Measurements from ENCODE around the gene TMEM131. TPM values are rescaled to one million over a fixed set of nuclear protein-coding genes. Genes with fewer than 3 reads are reported as not detected.

TMEM131 gene
- total and polyA plus RNA-seq, 2 of the 8 experiments (the other 6 are each of a cell fraction or from before 2014, with no cell fraction given), result 9.7 to 22.9 TPM

DNA sequence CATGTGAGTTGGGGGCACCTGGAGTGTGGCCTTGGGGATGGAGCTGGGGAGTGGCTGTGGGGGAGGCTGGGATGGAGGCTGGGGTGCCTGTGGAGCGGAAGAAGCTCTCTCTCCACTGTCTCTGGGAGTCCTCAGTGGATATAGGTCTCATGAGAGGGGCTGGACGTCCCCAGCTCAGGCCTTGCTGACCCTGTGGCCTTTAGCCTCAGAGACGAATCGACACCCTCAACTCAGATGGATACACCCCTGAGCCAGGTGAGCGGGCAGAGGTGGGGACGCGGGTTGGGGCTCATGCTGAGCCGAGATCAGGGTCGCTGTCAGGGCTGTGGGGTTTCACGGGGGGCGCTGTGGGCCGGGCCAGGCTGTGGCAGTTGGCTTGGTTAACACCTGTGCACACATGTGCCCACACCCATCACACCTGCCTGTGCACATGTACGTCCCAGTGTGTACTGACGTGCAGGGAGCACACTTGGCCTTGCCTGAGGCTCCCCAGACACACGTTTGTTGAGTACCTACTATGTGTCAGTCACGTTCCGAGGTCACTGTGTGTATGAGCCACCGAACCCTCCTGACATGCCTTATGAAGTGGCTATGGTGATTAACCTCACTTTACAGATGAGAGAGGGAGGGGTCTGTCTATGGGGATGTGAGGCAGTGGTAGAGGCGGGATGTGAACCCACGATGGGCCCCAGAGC, 262.3 kb downstream of the TMEM131 start:
- Histone ChIP-seq H2BK120ac (replicated peaks; ENCODE audit: low read depth, low read length) (no peak overlapping the region), H3K27me3 (replicated peaks in 1 of 4; ENCODE audit: control insufficient read depth in 3 of 4, extremely low read depth in 1 of 4, insufficient read depth in 3 of 4, low read length in 3 of 4) (no peaks in the 10 kb centered on the region), H4K91ac (replicated peaks; ENCODE audit: insufficient read length, low read length) (no peak overlapping the region), H3K27ac (ENCODE audit: low read depth, low read length) (no peak overlapping the region), H4K20me1 (replicated peaks in 1 of 2; ENCODE audit: control insufficient read depth in 1 of 2, insufficient read depth in 2 of 2, low read length in 2 of 2) (peaks cover 0 to 2% of the 10 kb centered on the region in 2 experiments), H2BK20ac (ENCODE audit: low read length) (no peak overlapping the region), H3K56ac (replicated peaks; ENCODE audit: insufficient read length, low read depth, low read length) (no peak overlapping the region), H3K4me1 (replicated peaks in 1 of 4; ENCODE audit: control insufficient read depth in 3 of 4, insufficient read depth in 4 of 4, low read length in 3 of 4) (no peaks in the 10 kb centered on the region), H3K79me2 (ENCODE audit: control insufficient read depth in 1 of 2, insufficient read depth in 2 of 2, low read length in 2 of 2) (no peaks in the 10 kb centered on the region), H3K9me3 (ENCODE audit: insufficient read depth in 2 of 2, low read depth in 1 of 2, low read length in 1 of 2) (no peaks in the 10 kb centered on the region), H2BK5ac (ENCODE audit: low read depth, low read length) (no peak overlapping the region), H3K4me2 (ENCODE audit: insufficient read depth in 1 of 2, low read depth in 2 of 2, low read length in 2 of 2) (no peak overlapping the region), H3K36me3 (ENCODE audit: control insufficient read depth in 2 of 4, insufficient read depth in 4 of 4, low read length in 3 of 4) (no peaks in the 10 kb centered on the region), H4K8ac (ENCODE audit: extremely low read depth, insufficient read depth, low read length) (no peak overlapping the region), H3K18ac (ENCODE audit: extremely low read depth, low read length) (no peak overlapping the region), H2BK12ac (ENCODE audit: low read depth, low read length) (no peak overlapping the region), H3K4me3 (ENCODE audit: extremely low read depth in 1 of 4, insufficient read depth in 2 of 4, low read depth in 3 of 4, low read length in 4 of 4) (no peak overlapping the region), H3K14ac (ENCODE audit: insufficient read length) (no peak overlapping the region), H2AK5ac (ENCODE audit: low read depth, low read length) (no peak overlapping the region), H3K23ac (ENCODE audit: insufficient read length) (no peak overlapping the region), H3K9ac (replicated peaks in 1 of 4; ENCODE audit: extremely low read depth in 1 of 4, low read depth in 3 of 4, low read length in 3 of 4) (no peak overlapping the region), H2AFZ (ENCODE audit: low read length) (no peak overlapping the region), H2BK15ac (ENCODE audit: low read length) (no peak overlapping the region), H3K79me1 (ENCODE audit: low read depth, low read length) (no peaks in the 10 kb centered on the region), H3K4ac (replicated peaks; ENCODE audit: insufficient read length, low read depth, low read length) (no peak overlapping the region), H4K5ac (ENCODE audit: insufficient read length, low read depth, low read length) (no peak overlapping the region), H3K23me2 (ENCODE audit: low read depth, low read length) (no peaks in the 10 kb centered on the region)
- no peak for FAIRE-seq
- no peak for TF ChIP-seq TAF7 (optimal IDR thresholded peaks at IDR 0.05; ENCODE audit: borderline replicate concordance, low read depth, low read length)
- no peak for TF ChIP-seq ASH2L (IDR thresholded peaks at IDR 0.05; ENCODE audit: low read length)
- TF ChIP-seq, protein P1, sequence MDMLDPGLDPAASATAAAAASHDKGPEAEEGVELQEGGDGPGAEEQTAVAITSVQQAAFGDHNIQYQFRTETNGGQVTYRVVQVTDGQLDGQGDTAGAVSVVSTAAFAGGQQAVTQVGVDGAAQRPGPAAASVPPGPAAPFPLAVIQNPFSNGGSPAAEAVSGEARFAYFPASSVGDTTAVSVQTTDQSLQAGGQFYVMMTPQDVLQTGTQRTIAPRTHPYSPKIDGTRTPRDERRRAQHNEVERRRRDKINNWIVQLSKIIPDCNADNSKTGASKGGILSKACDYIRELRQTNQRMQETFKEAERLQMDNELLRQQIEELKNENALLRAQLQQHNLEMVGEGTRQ (IDR thresholded peaks at IDR 0.05; ENCODE audit: low read length), result no peak
- no peak for TF ChIP-seq SIRT6 (IDR thresholded peaks at IDR 0.05; ENCODE audit: low read length)
- no peak for TF ChIP-seq EZH2 (IDR thresholded peaks at IDR 0.05; ENCODE audit: low read depth, low read length, severe bottlenecking)
- TF ChIP-seq SP4 (IDR thresholded peaks at IDR 0.05; ENCODE audit: low read length), result no peak
- TF ChIP-seq KDM1A (IDR thresholded peaks at IDR 0.05; ENCODE audit: borderline replicate concordance, low read length), result no peak
- no peak for TF ChIP-seq CHD1 (IDR thresholded peaks at IDR 0.05; ENCODE audit: low read depth, low read length)
- TF ChIP-seq TCF12 (IDR thresholded peaks at IDR 0.05; ENCODE audit: low read depth, low read length), result no peak
- 93% methylated on average over 20 of the region's 20 CpGs; no CpG with 5 or more reads in 1 of the 2 experiments for WGBS, 2 experiments (ENCODE audit: extremely low coverage in 1 of 2, insufficient coverage in 1 of 2, insufficient read length in 1 of 2, insufficient replicate concordance in 2 of 2, low coverage in 1 of 2, low lambda C conversion rate in 2 of 2, missing lambda C conversion rate in 1 of 2)
- no peak for DNase-seq (ENCODE audit: low read depth in 1 of 2, low spot score in 2 of 2)
- POLR2A ChIA-PET (ENCODE audit: partially characterized antibody), result interaction anchor here (0.6 to 1.0 kb wide), 2 partner anchors 8 to 21 kb away, joined by 3 read pairs; no protein-coding TSS in a partner anchor
- CTCF ChIA-PET (ENCODE audit: partially characterized antibody), result interaction anchor here (0.6 to 3.7 kb wide), 3 partner anchors 9 to 41 kb away, joined by 3 to 17 read pairs (median 3); no protein-coding TSS in a partner anchor

All from H1 (cell line).